Bronchial epithelial cell (primary cell): Measurements from ENCODE around the gene PPIC. TPM values are rescaled to one million over a fixed set of nuclear protein-coding genes. Genes with fewer than 3 reads are reported as not detected.
"Not testable (repeated sequence)": the region's sequence is repeated elsewhere in the genome, so short reads cannot be mapped to it uniquely, and the experiment has no call there.

Source experiments
- DNase-seq: peaks from one replicate; pipeline ENCODE4 v3.0.0-alpha.2; 2010; ENCODE audit warnings: low read depth
- FAIRE-seq: peaks from 2 replicates; lab custom pipeline; 2011; peaks lifted over from hg19 to GRCh38; lab: Jason Lieb, UNC
- H3K27me3 ChIP-seq: 2 replicates; pipeline ENCODE4 v1.5.1; 2011; ENCODE audit warnings: low read length; ENCODE audit not compliant: control insufficient read depth, insufficient read depth
- H3K36me3 ChIP-seq: 2 replicates; pipeline ENCODE4 v1.5.1; 2011; ENCODE audit warnings: low read length; ENCODE audit not compliant: control insufficient read depth, insufficient read depth
- H3K4me3 ChIP-seq: 2 replicates; pipeline ENCODE4 v1.5.1; 2011; ENCODE audit warnings: mild to moderate bottlenecking, low read depth, low read length, control low read depth
- CTCF ChIP-seq: IDR thresholded peaks from 2 replicates; pipeline ENCODE4 v1.5.1; 2011; ENCODE audit warnings: mild to moderate bottlenecking, moderate library complexity, low read length, control low read depth, inconsistent platforms; ENCODE audit not compliant: insufficient read depth, severe bottlenecking
- total RNA-seq: library from RNA; depleted of rRNA; stranded (reverse); fragments of >200 nt; gene quantifications from 2 replicates; pipeline ENCODE4 v1.2.1, GENCODE V29; 2014

Gene PPIC
- total RNA-seq, 1 donor from 2014 or later = 45.0 TPM

DNA sequence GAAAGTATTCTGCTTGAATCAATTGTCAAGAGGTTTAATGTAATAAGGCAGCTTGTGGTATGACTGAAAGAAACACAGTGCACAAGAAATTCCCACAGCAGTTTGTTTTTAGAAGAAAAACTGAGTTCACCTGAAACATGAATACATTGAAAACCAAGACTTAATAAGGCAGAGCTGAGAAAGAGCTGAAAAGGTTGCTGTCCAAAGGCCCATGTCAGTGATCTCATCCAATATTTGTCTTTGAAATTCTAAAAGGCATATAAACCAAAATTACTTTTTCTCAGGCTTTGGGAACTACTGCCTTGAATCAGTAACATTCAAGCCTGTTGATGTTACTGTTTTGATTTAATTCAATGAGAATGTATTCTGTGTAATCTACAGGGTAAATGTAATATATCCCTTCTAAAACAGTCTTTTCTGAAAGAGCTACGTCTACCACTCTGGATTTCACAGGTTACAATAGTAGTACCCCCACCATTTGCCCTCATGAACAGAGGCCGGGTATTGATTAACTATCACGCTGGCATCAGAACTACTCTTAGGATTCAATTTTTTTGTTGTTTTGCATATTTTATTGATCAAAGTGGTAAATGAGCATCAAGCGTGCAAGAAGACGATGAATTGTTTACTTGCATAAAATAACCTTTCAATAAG, 57.8 kb downstream of the PPIC start:
- no peak for FAIRE-seq
- H3K27me3 ChIP-seq = no peaks in the 10 kb centered on the region
- H3K36me3 ChIP-seq = no peaks in the 10 kb centered on the region
- DNase-seq = no peak
- TF ChIP-seq CTCF = no peak
- no peak overlapping the region for H3K4me3 ChIP-seq

DNA sequence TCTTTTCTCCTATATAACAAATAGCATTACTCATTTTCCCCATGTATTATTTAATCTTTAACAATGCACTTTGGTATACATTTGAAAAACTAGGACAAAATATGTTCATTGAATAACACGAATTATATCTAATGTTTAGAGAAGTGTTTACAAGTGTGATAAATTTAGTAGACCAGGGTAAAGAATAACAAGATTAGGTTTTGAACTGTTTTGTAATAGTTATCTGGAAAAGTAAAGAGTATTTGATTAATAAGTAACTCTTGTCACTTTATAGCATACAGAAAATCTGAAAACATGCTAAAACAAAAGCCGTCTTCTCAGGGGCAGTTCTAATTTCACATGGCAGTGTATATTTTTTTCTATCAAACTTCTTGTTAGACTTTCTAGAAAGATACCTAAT, 58.5 kb downstream of the PPIC start:
- H3K27me3 ChIP-seq = no peaks in the 10 kb centered on the region
- DNase-seq (no peak), FAIRE-seq (no peak)
- no peak for TF ChIP-seq CTCF
- no peak overlapping the region for H3K4me3 ChIP-seq
- H3K36me3 ChIP-seq = no peaks in the 10 kb centered on the region

DNA sequence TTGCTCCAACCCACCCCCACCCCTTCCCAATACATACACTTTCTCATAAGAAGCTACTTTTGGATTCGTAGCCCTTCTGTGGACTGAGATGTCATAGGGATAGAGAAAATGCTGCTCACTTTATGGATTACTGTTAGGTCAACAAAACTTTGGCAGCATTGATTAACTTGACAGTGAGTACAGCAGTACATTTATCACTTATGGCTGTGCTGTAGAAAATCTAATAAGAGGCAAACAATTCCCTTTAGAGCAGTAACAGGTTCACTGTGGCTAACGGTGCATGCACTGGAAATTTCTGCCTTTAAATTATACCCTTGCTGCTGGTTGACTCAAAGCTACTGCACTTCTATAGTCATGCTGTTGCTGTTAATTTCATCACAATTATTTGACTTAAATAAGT, 59.2 kb downstream of the PPIC start:
- no peak overlapping the region for H3K4me3 ChIP-seq
- no peaks in the 10 kb centered on the region for H3K36me3 ChIP-seq
- no peak for TF ChIP-seq CTCF
- no peaks in the 10 kb centered on the region for H3K27me3 ChIP-seq
- no peak for FAIRE-seq
- DNase-seq = no peak

DNA sequence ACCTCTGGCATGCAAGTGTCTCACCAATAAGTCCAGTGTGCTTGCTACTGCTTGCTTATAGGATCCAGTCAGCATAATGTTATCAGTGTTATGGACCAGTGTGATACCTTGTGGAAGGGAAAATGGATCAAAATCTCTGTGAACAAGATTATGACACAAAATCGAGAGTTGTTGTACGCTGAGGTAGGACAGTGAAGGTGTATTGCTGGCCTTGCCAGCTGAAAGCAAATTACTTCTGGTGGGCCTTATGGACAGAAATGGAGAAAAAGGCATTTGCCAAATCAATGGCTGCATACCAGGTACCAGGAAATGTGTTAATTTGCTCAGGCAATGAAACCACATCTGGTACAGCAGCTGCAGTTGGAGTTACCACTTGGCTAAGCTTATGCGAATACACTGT, 62.3 kb downstream of the PPIC start:
- not testable (repeated sequence) for H3K4me3 ChIP-seq, H3K27me3 ChIP-seq, H3K36me3 ChIP-seq, DNase-seq
- peak; percentile 73 for FAIRE-seq

GRCh38 chr5:122973759-122974158, 62.8 kb downstream of the PPIC start:
- DNase-seq, FAIRE-seq, H3K36me3 ChIP-seq, H3K27me3 ChIP-seq, H3K4me3 ChIP-seq: not testable (repeated sequence)

Other genes with a start within 250 kb of the PPIC start
- 37.1 and 53.3 TPM in 2 replicates for gene SNX24, start 191.1 kb downstream of the PPIC start, total RNA-seq
- gene PRDM6, start 52.5 kb upstream of the PPIC start, total RNA-seq = not detected in 2 replicates